Endothelial cell of umbilical vein (primary cell): ENCODE data around the gene PTPRT. TPM values are rescaled to one million over a fixed set of nuclear protein-coding genes. Genes with fewer than 3 reads are reported as not detected.

Source experiments
- BruUV-seq: library from RNA; stranded (reverse); fragments of 400-500 nt; replicated peaks from 2 replicates; lab custom pipeline; 2021; lab: Mats Ljungman, UMichigan
- CTCF ChIA-PET: fragments of 300-600, 350-600 bp; sonication (Branson Sonifier 250); formaldehyde crosslinking; loops from one replicate; lab custom pipeline; 2021; ENCODE audit warnings: antibody characterized with exemption, inconsistent platforms; lab: Charles Lee
- POLR2A ChIA-PET: fragments of 300-600, 350-600 bp; sonication (Branson Sonifier 250); formaldehyde crosslinking; loops from one replicate; lab custom pipeline; 2021; ENCODE audit warnings: antibody characterized with exemption, inconsistent platforms; lab: Charles Lee
- DNase-seq: peaks from one replicate; pipeline ENCODE4 v3.0.0-alpha.2; 2011; ENCODE audit warnings: low read depth, low spot score
- FAIRE-seq: peaks from 2 replicates; lab custom pipeline; 2011; peaks lifted over from hg19 to GRCh38; lab: Jason Lieb, UNC
- H2AFZ ChIP-seq: 2 replicates; pipeline ENCODE4 v1.6.0; 2012; ENCODE audit warnings: low read depth, low read length, control low read depth, inconsistent platforms
- H3K27ac ChIP-seq: 2 replicates; pipeline ENCODE4 v1.5.1; 2011; ENCODE audit warnings: low read depth, mild to moderate bottlenecking, control low read depth, low read length, moderate library complexity; ENCODE audit not compliant: insufficient read depth
- H3K27me3 ChIP-seq, 2 experiments: 2 replicates each; pipeline versions ENCODE4 v1.6.0 to v1.6.1; 2011; ENCODE audit warnings: low read length in 2 of 2, mixed read lengths in 1 of 2; ENCODE audit not compliant: control insufficient read depth in 2 of 2, insufficient read depth in 2 of 2
- H3K36me3 ChIP-seq, 2 experiments: 2 replicates in 1 of 2; 3 replicates in 1 of 2; pipeline ENCODE4 v1.5.1; 2011; ENCODE audit warnings: low read length in 2 of 2, mild to moderate bottlenecking in 1 of 2, moderate library complexity in 1 of 2; ENCODE audit not compliant: control insufficient read depth in 2 of 2, insufficient read depth in 2 of 2; ENCODE audit errors: extremely low read depth in 1 of 2
- H3K4me1 ChIP-seq: 3 replicates; pipeline ENCODE4 v1.5.1; 2011; ENCODE audit warnings: mild to moderate bottlenecking, low read length; ENCODE audit not compliant: control insufficient read depth, insufficient read depth; ENCODE audit errors: extremely low read depth
- H3K4me2 ChIP-seq: 2 replicates; pipeline ENCODE4 v1.6.1; 2011; ENCODE audit warnings: low read length, control low read depth, mixed read lengths; ENCODE audit not compliant: insufficient read depth
- H3K4me3 ChIP-seq, 3 experiments: fragments of 200-600 bp in 1 of 3; sonication (generic), shearing (Covaris generic) in 1 of 3; replicated peaks in 1 of 3; 2 replicates each; pipeline ENCODE4 v1.5.1; 2011 to 2016; ENCODE audit warnings: control low read depth in 3 of 3, low read length in 3 of 3, mild to moderate bottlenecking in 2 of 3, inconsistent platforms in 1 of 3, low read depth in 1 of 3, moderate library complexity in 1 of 3; ENCODE audit not compliant: insufficient read depth in 1 of 3
- H3K79me2 ChIP-seq: 2 replicates; pipeline ENCODE4 v1.6.0; 2012; ENCODE audit warnings: low read length, inconsistent platforms; ENCODE audit not compliant: control insufficient read depth, insufficient read depth
- H3K9ac ChIP-seq: replicated peaks from 2 replicates; pipeline ENCODE3; 2011; ENCODE audit warnings: low read length, control low read depth; ENCODE audit not compliant: insufficient read depth; ENCODE audit errors: extremely low read depth
- H3K9me1 ChIP-seq: replicated peaks from 3 replicates; pipeline ENCODE4 v1.6.0; 2011; ENCODE audit warnings: mild to moderate bottlenecking, low read length; ENCODE audit not compliant: control insufficient read depth, insufficient read depth; ENCODE audit errors: extremely low read depth
- H3K9me3 ChIP-seq: replicated peaks from 2 replicates; pipeline ENCODE4 v1.5.1; 2012; ENCODE audit warnings: low read length, inconsistent platforms; ENCODE audit not compliant: control insufficient read depth, insufficient read depth
- H4K20me1 ChIP-seq: replicated peaks from 2 replicates; pipeline ENCODE3; 2011; ENCODE audit warnings: mild to moderate bottlenecking, low read length; ENCODE audit not compliant: control insufficient read depth, insufficient read depth; ENCODE audit errors: extremely low read depth
- EZH2 ChIP-seq: IDR thresholded peaks from 2 replicates; pipeline ENCODE4 v1.6.1; 2012; ENCODE audit warnings: borderline replicate concordance, low read depth, mild to moderate bottlenecking, moderate library complexity, low read length, inconsistent platforms; ENCODE audit not compliant: severe bottlenecking
- FOS ChIP-seq: IDR thresholded peaks from 2 replicates; pipeline ENCODE4 v1.6.1; 2011; ENCODE audit warnings: mild to moderate bottlenecking, low read length, moderate library complexity, borderline replicate concordance; ENCODE audit not compliant: insufficient read depth
- GATA2 ChIP-seq: IDR thresholded peaks from 2 replicates; pipeline ENCODE4 v1.7.0; 2011; ENCODE audit warnings: low read depth, mild to moderate bottlenecking, moderate library complexity, mixed read lengths, low read length; ENCODE audit not compliant: insufficient read length, insufficient read depth
- JUN ChIP-seq: IDR thresholded peaks from 2 replicates; pipeline ENCODE4 v1.6.1; 2011; ENCODE audit warnings: borderline replicate concordance, low read depth; ENCODE audit not compliant: insufficient read length, insufficient read depth
- MAX ChIP-seq: IDR thresholded peaks from 2 replicates; pipeline ENCODE4 v1.6.1; 2011; ENCODE audit not compliant: insufficient read depth, insufficient read length
- MYC ChIP-seq: IDR thresholded peaks from one replicate; pipeline ENCODE4 v1.6.1; 2011; ENCODE audit warnings: mild to moderate bottlenecking, low read depth, low read length
- POLR2A ChIP-seq: IDR thresholded peaks from 2 replicates; pipeline ENCODE4 v1.6.1; 2012; ENCODE audit warnings: low read depth, mild to moderate bottlenecking, control low read depth, low read length
- POLR2AphosphoS5 ChIP-seq: IDR thresholded peaks from 2 replicates; pipeline ENCODE4 v1.6.1; 2012; ENCODE audit warnings: low read depth, mild to moderate bottlenecking, control low read depth, low read length, moderate library complexity; ENCODE audit not compliant: insufficient read depth
- dilution Hi-C: fragments of 300-500 bp; cut with MboI; formaldehyde crosslinking; loops from one replicate; pipeline ENCODE4 v1.15.0; 2019; ENCODE audit warnings: low sequenced_read_pairs; ENCODE audit not compliant: extremely low pct_ligation_motif_present
- intact Hi-C: fragments of 100-400 bp; cut with micrococcal nuclease; formaldehyde crosslinking; loops from one replicate; pipeline ENCODE4 v1.10.0; 2022
- polyA plus RNA-seq, 4 experiments: library from polyadenylated mRNA; depleted of rRNA in 3 of 4; stranded (reverse) in 3 of 4; unstranded in 1 of 4; fragments of >200 nt; gene quantifications; 2 replicates each; pipeline versions ENCODE4 v1.2.1 to v1.2.3, GENCODE V29; 2011 to 2012; ENCODE audit warnings: missing spikeins in 1 of 4
- total RNA-seq: library from RNA; stranded (reverse); gene quantifications from 2 replicates; pipeline ENCODE4 v1.2.3, GENCODE V29; 2021
- TF ChIP-seq, protein P1 (sequence below), 2 donors: IDR thresholded peaks; 1 replicate in 1 of 2; 2 replicates in 1 of 2; pipeline ENCODE4 v1.5.1; 2011; ENCODE audit warnings: low read length in 2 of 2, mild to moderate bottlenecking in 2 of 2, moderate library complexity in 2 of 2, control low read depth in 1 of 2, inconsistent platforms in 1 of 2, low read depth in 1 of 2; ENCODE audit not compliant: insufficient read depth in 1 of 2; ENCODE audit errors: extremely low read depth in 1 of 2

The PTPRT gene
- total and polyA plus RNA-seq, 2 donors (not counting 3 experiments of a cell fraction or from before 2014, with no cell fraction given), result not detected

DNA sequence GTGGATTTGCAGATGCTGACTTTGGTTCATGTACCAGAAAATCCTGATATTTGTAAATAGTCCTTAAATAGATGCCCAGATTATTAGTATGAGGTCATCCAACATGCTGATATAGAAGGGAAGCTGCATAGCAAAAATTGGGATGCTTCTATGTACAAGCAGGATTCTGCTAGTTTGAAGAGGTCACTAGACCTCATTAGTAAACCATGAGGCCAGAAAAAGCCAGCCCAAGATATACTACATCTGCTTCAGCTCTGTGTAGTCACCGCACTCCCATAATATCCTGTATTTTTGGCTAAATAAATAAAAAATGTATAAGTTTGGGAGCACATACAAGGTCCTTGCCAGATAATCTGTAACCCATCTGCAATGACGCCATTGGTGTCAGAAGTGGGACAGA lies 13.0 kb downstream of the PTPRT start:
- Histone ChIP-seq H3K79me2 (no peaks in the 10 kb centered on the region), H3K27ac (no peak overlapping the region), H3K4me2 (no peak overlapping the region), H3K27me3 (no peaks in the 10 kb centered on the region), H3K9me3 (peaks cover 4% of the 10 kb centered on the region), H3K9ac (no peak overlapping the region), H3K4me3 (no peak overlapping the region), H2AFZ (no peak overlapping the region), H3K9me1 (no peaks in the 10 kb centered on the region), H4K20me1 (no peaks in the 10 kb centered on the region), H3K4me1 (no peaks in the 10 kb centered on the region), H3K36me3 (no peaks in the 10 kb centered on the region)
- BruUV-seq, result no TSS peak
- DNase-seq (no peak), FAIRE-seq (no peak)
- intact Hi-C loops (no loop called here), dilution Hi-C loops (no loop called here)
- TF ChIP-seq, protein P1, sequence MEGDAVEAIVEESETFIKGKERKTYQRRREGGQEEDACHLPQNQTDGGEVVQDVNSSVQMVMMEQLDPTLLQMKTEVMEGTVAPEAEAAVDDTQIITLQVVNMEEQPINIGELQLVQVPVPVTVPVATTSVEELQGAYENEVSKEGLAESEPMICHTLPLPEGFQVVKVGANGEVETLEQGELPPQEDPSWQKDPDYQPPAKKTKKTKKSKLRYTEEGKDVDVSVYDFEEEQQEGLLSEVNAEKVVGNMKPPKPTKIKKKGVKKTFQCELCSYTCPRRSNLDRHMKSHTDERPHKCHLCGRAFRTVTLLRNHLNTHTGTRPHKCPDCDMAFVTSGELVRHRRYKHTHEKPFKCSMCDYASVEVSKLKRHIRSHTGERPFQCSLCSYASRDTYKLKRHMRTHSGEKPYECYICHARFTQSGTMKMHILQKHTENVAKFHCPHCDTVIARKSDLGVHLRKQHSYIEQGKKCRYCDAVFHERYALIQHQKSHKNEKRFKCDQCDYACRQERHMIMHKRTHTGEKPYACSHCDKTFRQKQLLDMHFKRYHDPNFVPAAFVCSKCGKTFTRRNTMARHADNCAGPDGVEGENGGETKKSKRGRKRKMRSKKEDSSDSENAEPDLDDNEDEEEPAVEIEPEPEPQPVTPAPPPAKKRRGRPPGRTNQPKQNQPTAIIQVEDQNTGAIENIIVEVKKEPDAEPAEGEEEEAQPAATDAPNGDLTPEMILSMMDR (IDR thresholded peaks at IDR 0.05; ENCODE audit: extremely low read depth in 1 of 2, insufficient read depth in 1 of 2, low read depth in 1 of 2, low read length in 2 of 2), result no peak
- TF ChIP-seq POLR2A (no peak), MYC (no peak), EZH2 (no peak), JUN (no peak), GATA2 (no peak), MAX (no peak), POLR2AphosphoS5 (no peak), FOS (no peak)
- POLR2A ChIA-PET, result no interaction called here
- CTCF ChIA-PET, result no interaction called here
